ENCODE results near the gene ZEB1.

The ZEB1 gene

DNA sequence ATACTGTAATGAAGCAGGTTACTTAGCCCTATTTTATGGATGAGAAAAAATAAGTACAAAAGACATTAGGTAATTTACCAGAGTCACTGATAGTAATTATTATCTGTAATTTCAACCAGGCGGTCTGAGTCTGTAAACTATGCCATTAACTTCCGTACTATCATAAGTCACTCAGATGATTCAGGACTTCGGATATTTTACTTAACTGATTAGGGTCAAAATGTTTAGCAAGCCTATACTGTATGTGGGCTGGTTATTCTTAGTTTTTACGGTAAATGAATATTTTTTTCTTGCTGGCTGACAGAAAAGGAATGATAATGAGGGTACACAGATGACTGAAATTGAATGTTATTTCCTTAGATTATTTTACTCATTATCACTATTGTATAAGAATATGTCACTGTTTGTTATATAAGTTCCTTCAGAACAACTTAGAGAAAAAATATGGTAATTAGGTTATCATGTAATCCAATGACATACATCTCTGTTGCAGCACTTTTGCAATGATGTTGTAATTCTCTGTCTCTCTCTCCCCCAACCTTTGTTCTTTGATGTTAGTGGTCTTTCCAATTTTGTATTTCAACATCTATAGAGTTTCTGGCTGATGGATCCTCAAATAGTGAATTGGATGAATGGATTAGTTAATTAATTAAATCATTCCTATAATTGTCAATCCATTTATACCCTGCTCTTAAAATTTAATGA lies 165.6 kb downstream of the ZEB1 start:
- Histone ChIP-seq H3K36me3 (ENCODE audit: control insufficient read depth, insufficient read depth, low read length) (no peaks in the 10 kb centered on the region), H3K4me1 (ENCODE audit: control insufficient read depth, insufficient read depth, low read length) (no peaks in the 10 kb centered on the region), H3K9ac (ENCODE audit: low read length) (no peak overlapping the region), H3K27me3 (ENCODE audit: control insufficient read depth, insufficient read depth, low read length) (no peaks in the 10 kb centered on the region), H3K9me3 (ENCODE audit: control insufficient read depth, low read length) (no peaks in the 10 kb centered on the region), H3K4me3 (ENCODE audit: low read length) (no peak overlapping the region)

DNA sequence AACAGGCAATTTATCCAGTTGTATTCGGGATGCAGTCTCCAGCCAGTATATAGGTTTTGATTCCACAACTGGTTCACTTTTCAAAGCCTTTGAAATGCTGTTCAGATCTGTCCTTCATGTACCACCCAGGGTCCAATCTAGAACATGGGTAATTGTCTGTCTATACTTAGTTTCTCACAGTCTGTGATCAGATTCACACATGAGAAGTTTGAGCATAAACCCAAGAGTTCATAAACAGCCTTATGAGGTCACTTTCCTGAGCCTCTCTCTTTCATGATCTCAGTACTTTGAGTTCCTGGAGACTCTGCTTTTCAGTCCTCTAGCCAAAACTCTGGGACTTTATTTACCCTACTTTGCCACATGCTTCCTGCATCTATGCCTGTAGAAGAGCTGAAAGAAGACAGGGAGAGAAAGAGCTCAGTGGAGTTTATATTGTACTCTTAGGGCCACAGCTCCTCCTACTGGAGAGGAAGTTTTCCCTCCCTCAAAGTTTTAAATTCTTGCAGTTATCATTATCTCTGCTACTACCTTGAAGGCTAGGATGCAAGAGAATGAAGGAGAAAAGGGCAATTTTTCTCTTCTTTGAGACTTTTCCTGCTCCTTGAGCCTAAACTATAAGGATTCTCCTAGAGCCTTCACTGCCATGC lies 172.0 kb downstream of the ZEB1 start:
- Histone ChIP-seq H3K4me1 (ENCODE audit: control insufficient read depth, insufficient read depth, low read length) (no peaks in the 10 kb centered on the region), H3K9me3 (ENCODE audit: control insufficient read depth, low read length) (no peaks in the 10 kb centered on the region), H3K36me3 (ENCODE audit: control insufficient read depth, insufficient read depth, low read length) (no peaks in the 10 kb centered on the region), H3K9ac (ENCODE audit: low read length) (no peak overlapping the region), H3K4me3 (ENCODE audit: low read length) (no peak overlapping the region), H3K27me3 (ENCODE audit: control insufficient read depth, insufficient read depth, low read length) (no peaks in the 10 kb centered on the region)

DNA sequence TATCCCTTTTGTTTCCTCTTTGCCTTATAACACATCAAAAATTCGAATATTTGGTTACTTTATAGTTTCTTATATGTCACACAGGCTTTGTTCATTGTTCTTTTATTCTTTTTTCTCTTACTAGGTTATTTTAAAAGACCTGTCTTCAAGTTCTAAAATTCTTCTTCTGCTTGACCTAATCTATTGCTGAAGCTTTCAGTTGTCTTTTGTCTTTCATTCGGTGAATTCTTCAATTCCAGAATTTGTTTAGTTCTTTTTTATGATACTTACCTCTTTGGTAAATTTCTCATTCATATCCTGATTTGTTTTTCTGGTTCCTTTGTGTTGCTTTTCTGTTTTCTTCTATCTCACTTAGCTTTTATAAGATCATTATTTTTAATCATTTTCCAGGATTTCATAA lies 188.4 kb downstream of the ZEB1 start:
- no peaks in the 10 kb centered on the region for H3K27me3 ChIP-seq (ENCODE audit: control insufficient read depth, insufficient read depth, low read length)
- no peaks in the 10 kb centered on the region for H3K36me3 ChIP-seq (ENCODE audit: control insufficient read depth, insufficient read depth, low read length)
- H3K9ac ChIP-seq (ENCODE audit: low read length) = no peak overlapping the region
- no peaks in the 10 kb centered on the region for H3K4me1 ChIP-seq (ENCODE audit: control insufficient read depth, insufficient read depth, low read length)
- no peak overlapping the region for H3K4me3 ChIP-seq (ENCODE audit: low read length)
- H3K9me3 ChIP-seq (ENCODE audit: control insufficient read depth, low read length) = no peaks in the 10 kb centered on the region

DNA sequence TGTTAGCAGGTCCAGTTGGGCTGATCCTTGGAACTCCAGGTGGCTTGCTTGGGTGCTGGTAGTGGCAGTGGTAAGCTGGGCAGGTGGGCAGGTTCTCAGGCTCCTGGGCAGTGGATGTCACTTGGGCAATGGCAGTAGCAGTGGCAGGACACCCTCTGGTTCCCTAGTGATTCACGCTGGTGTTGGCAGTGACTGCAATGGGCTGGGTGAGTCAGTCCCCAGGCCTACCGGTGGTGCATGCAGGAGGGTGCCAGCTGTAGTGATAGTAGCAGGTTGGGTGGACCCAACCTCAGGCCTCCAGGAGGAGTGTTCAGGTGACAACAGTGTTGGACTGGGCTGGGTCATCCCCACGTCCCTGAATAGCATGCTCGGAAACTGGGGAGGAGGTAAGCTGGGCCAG lies 189.2 kb downstream of the ZEB1 start:
- no peaks in the 10 kb centered on the region for H3K4me1 ChIP-seq (ENCODE audit: control insufficient read depth, insufficient read depth, low read length)
- no peak overlapping the region for H3K9ac ChIP-seq (ENCODE audit: low read length)
- no peaks in the 10 kb centered on the region for H3K9me3 ChIP-seq (ENCODE audit: control insufficient read depth, low read length)
- H3K4me3 ChIP-seq (ENCODE audit: low read length) = no peak overlapping the region
- H3K27me3 ChIP-seq (ENCODE audit: control insufficient read depth, insufficient read depth, low read length) = no peaks in the 10 kb centered on the region
- no peaks in the 10 kb centered on the region for H3K36me3 ChIP-seq (ENCODE audit: control insufficient read depth, insufficient read depth, low read length)

DNA sequence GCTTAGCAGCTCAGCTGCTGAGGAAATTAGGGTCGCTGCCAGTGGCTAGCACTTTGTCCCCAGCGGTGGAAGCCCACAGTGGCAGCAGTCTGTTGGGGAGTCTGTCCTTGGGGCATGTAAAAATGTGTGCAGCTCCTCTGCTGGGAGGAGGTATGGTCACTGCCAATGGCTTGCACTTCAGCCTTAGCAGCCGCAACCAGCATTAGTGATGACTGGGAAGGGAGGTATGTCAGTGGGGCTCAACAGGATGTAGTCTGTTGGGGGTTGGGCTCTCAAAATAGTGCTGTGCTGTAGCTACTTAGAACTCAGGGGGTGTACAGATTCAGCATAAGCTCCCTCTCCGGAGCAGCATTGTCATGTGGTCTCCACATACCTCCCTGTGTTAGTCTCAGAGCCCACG lies 189.9 kb downstream of the ZEB1 start:
- H3K4me1 ChIP-seq (ENCODE audit: control insufficient read depth, insufficient read depth, low read length) = no peaks in the 10 kb centered on the region
- no peaks in the 10 kb centered on the region for H3K27me3 ChIP-seq (ENCODE audit: control insufficient read depth, insufficient read depth, low read length)
- H3K9me3 ChIP-seq (ENCODE audit: control insufficient read depth, low read length) = no peaks in the 10 kb centered on the region
- no peaks in the 10 kb centered on the region for H3K36me3 ChIP-seq (ENCODE audit: control insufficient read depth, insufficient read depth, low read length)
- no peak overlapping the region for H3K4me3 ChIP-seq (ENCODE audit: low read length)
- no peak overlapping the region for H3K9ac ChIP-seq (ENCODE audit: low read length)

DNA sequence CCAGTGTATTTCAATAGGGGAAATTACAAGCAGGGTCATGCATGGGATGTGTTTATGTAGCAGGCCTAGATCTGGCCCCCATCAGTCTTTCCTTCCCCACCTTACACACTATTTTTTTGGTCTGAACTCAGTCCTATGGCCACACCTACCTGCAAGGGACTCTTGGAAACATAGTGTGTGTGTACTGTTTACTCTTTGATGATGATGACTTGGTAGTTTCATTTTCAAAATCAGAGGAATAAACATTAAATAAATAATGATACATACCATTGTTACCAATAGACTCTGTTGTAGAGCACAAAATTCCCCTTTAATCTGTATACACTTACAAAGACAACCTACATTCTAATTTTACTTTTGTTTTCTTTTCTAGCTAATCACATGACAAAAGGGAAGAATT lies 191.0 kb downstream of the ZEB1 start:
- H3K4me1 ChIP-seq (ENCODE audit: control insufficient read depth, insufficient read depth, low read length) = no peaks in the 10 kb centered on the region
- H3K27me3 ChIP-seq (ENCODE audit: control insufficient read depth, insufficient read depth, low read length) = no peaks in the 10 kb centered on the region
- no peaks in the 10 kb centered on the region for H3K36me3 ChIP-seq (ENCODE audit: control insufficient read depth, insufficient read depth, low read length)
- H3K9me3 ChIP-seq (ENCODE audit: control insufficient read depth, low read length) = no peaks in the 10 kb centered on the region
- no peak overlapping the region for H3K4me3 ChIP-seq (ENCODE audit: low read length)
- no peak overlapping the region for H3K9ac ChIP-seq (ENCODE audit: low read length)

DNA sequence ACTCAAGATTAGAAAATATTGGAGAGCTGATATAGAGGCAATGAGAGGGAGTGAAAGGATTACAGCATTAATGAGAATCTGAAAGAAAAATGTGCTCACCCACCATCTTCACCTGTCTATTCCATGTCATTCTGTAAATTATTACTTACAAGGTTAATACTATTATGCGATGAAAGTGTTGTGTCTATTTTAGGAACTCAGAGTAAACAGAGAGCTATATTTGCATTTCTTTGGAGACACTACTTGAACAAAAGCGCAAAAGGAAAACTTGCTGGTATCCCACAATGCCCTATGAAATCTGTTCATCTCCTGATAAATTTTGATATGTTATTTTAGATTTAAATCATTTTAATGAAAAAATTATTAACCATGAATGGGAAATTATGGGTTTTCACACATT lies 196.1 kb downstream of the ZEB1 start:
- H3K4me3 ChIP-seq (ENCODE audit: low read length) = no peak overlapping the region
- H3K9me3 ChIP-seq (ENCODE audit: control insufficient read depth, low read length) = no peaks in the 10 kb centered on the region
- H3K9ac ChIP-seq (ENCODE audit: low read length) = no peak overlapping the region
- H3K27me3 ChIP-seq (ENCODE audit: control insufficient read depth, insufficient read depth, low read length) = no peaks in the 10 kb centered on the region
- H3K4me1 ChIP-seq (ENCODE audit: control insufficient read depth, insufficient read depth, low read length) = no peaks in the 10 kb centered on the region
- H3K36me3 ChIP-seq (ENCODE audit: control insufficient read depth, insufficient read depth, low read length) = no peaks in the 10 kb centered on the region

DNA sequence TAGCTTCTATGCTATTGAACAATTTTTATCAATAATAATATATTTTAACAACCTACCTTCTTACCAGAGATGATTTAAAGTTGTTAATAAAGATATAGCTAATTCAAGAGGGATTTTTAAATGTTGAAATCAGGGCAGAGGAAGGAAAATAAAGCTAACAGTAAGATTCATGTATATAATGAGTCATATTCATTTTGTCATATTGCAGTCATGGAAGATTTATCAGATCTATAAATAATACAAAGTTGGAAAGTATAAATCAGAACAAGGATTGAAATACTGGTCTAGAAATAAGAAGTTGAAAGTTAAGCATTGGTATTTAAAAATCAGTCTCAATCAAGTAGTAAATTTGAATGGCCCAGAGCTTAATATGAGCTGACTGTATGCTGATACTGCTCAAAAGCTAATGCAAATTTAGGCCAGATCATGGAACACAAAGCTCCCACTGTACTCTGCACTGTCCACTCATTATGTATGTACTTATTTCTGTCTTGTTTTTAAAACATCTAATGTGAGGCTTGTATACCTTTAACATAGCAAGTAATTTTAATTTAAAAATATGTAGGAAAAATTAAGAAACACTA lies 196.9 kb downstream of the ZEB1 start:
- no peak overlapping the region for H3K9ac ChIP-seq (ENCODE audit: low read length)
- no peaks in the 10 kb centered on the region for H3K27me3 ChIP-seq (ENCODE audit: control insufficient read depth, insufficient read depth, low read length)
- no peaks in the 10 kb centered on the region for H3K4me1 ChIP-seq (ENCODE audit: control insufficient read depth, insufficient read depth, low read length)
- no peaks in the 10 kb centered on the region for H3K9me3 ChIP-seq (ENCODE audit: control insufficient read depth, low read length)
- no peak overlapping the region for H3K4me3 ChIP-seq (ENCODE audit: low read length)
- H3K36me3 ChIP-seq (ENCODE audit: control insufficient read depth, insufficient read depth, low read length) = no peaks in the 10 kb centered on the region

DNA sequence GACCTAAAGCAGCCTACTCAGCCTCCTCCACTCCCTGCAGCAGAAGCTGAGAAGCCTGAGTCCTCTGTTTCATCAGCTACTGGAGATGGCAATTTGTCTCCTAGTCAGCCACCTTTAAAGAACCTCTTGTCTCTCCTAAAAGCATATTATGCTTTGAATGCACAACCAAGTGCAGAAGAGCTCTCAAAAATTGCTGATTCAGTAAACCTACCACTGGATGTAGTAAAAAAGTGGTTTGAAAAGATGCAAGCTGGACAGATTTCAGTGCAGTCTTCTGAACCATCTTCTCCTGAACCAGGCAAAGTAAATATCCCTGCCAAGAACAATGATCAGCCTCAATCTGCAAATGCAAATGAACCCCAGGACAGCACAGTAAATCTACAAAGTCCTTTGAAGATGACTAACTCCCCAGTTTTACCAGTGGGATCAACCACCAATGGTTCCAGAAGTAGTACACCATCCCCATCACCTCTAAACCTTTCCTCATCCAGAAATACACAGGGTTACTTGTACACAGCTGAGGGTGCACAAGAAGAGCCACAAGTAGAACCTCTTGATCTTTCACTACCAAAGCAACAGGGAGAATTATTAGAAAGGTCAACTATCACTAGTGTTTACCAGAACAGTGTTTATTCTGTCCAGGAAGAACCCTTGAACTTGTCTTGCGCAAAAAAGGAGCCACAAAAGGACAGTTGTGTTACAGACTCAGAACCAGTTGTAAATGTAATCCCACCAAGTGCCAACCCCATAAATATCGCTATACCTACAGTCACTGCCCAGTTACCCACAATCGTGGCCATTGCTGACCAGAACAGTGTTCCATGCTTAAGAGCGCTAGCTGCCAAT lies 202.2 kb downstream of the ZEB1 start:
- no peaks in the 10 kb centered on the region for H3K36me3 ChIP-seq (ENCODE audit: control insufficient read depth, insufficient read depth, low read length)
- no peaks in the 10 kb centered on the region for H3K9me3 ChIP-seq (ENCODE audit: control insufficient read depth, low read length)
- H3K4me3 ChIP-seq (ENCODE audit: low read length) = no peak overlapping the region
- H3K4me1 ChIP-seq (ENCODE audit: control insufficient read depth, insufficient read depth, low read length) = no peaks in the 10 kb centered on the region
- no peaks in the 10 kb centered on the region for H3K27me3 ChIP-seq (ENCODE audit: control insufficient read depth, insufficient read depth, low read length)
- H3K9ac ChIP-seq (ENCODE audit: low read length) = no peak overlapping the region

DNA sequence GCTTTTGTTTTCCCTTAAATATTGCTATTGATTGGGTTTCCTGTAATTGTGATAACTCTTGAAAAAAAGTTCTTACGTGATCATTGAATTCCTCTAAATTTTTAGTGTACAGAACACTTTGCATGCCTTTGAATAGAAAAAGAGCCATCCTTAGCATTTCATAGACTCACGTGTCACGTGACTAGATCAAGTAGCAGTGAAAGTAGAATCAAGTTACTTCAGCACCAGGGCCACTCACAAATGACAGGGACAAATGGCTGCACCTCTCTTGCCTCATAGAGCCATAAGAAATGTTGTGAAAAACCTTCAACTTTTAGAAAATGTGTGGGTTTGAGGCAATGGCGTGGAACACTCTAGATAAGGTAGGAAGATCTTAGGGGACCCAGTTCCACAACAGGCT lies 203.8 kb downstream of the ZEB1 start:
- H3K36me3 ChIP-seq (ENCODE audit: control insufficient read depth, insufficient read depth, low read length) = no peaks in the 10 kb centered on the region
- H3K9ac ChIP-seq (ENCODE audit: low read length) = no peak overlapping the region
- no peak overlapping the region for H3K4me3 ChIP-seq (ENCODE audit: low read length)

DNA sequence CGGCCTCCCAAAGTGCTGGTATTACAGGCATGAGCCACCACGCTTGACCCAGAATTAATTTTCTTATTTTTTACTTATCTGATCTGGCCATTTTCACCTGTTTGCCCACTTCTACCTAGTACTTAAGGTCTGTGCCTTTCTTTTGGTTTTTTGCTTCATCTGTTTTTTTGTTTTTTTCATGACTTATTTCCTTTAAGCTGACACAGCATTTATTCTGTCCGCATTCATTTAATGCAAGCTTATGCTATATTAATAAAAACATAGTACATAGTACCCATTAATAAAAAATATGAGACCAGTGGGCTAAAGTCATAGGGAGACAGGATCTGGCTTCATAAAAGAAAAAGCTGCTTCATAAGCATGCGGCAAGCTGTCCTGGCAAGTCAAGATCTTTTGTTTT lies 205.4 kb downstream of the ZEB1 start:
- H3K9me3 ChIP-seq (ENCODE audit: control insufficient read depth, low read length) = no peaks in the 10 kb centered on the region
- no peak overlapping the region for H3K4me3 ChIP-seq (ENCODE audit: low read length)
- no peaks in the 10 kb centered on the region for H3K4me1 ChIP-seq (ENCODE audit: control insufficient read depth, insufficient read depth, low read length)
- no peaks in the 10 kb centered on the region for H3K27me3 ChIP-seq (ENCODE audit: control insufficient read depth, insufficient read depth, low read length)
- no peak overlapping the region for H3K9ac ChIP-seq (ENCODE audit: low read length)
- no peaks in the 10 kb centered on the region for H3K36me3 ChIP-seq (ENCODE audit: control insufficient read depth, insufficient read depth, low read length)

More for the DNA sequence above, 203.8 kb downstream of the ZEB1 start:
- Histone ChIP-seq H3K27me3 (ENCODE audit: control insufficient read depth, insufficient read depth, low read length) (no peaks in the 10 kb centered on the region), H3K9me3 (ENCODE audit: control insufficient read depth, low read length) (no peaks in the 10 kb centered on the region), H3K4me1 (ENCODE audit: control insufficient read depth, insufficient read depth, low read length) (no peaks in the 10 kb centered on the region)

DNA sequence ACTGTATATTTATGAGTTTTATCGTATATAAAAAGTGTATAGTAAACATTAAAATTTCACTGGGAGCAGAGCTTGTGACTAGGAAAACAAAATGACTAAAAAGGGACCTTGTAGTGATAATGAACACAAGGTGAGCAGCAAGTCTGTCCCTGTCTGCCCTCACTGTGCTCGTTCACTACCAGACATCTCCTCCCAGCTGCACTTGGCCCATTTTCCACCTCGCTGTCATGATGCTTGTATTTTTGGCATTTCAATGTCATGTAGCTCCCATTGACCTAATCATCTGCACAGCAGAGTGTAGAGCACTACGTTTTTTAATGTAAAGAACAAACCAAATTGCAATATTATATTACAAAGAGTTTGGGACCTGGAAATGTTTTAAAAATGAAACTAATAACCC lies 207.2 kb downstream of the ZEB1 start:
- H3K9me3 ChIP-seq (ENCODE audit: control insufficient read depth, low read length) = no peaks in the 10 kb centered on the region
- no peaks in the 10 kb centered on the region for H3K36me3 ChIP-seq (ENCODE audit: control insufficient read depth, insufficient read depth, low read length)
- H3K27me3 ChIP-seq (ENCODE audit: control insufficient read depth, insufficient read depth, low read length) = no peaks in the 10 kb centered on the region
- no peak overlapping the region for H3K9ac ChIP-seq (ENCODE audit: low read length)
- H3K4me1 ChIP-seq (ENCODE audit: control insufficient read depth, insufficient read depth, low read length) = no peaks in the 10 kb centered on the region
- H3K4me3 ChIP-seq (ENCODE audit: low read length) = no peak overlapping the region

All from mucosa of stomach (tissue), 1 donor.